HepG2 (cell line): ENCODE data around the gene TSSK3. TPM values are rescaled to one million over a fixed set of nuclear protein-coding genes. Genes with fewer than 3 reads are reported as not detected.

ENCODE experiments used
- ARID5B ChIP-seq: IDR thresholded peaks from 2 replicates; pipeline ENCODE4 v1.4.0; 2020; ENCODE audit warnings: mild to moderate bottlenecking, missing genetic modification reagents
- ATF4 ChIP-seq, 2 experiments: fragments of 450-650 bp in 1 of 2; sonication (generic) in 1 of 2; formaldehyde crosslinking; IDR thresholded peaks; 2 replicates each; pipeline versions ENCODE4 v1.5.0 to v1.8.0; 2020 to 2022; ENCODE audit warnings: mild to moderate bottlenecking in 1 of 2, missing genetic modification reagents in 1 of 2
- DDIT3 ChIP-seq: sonication (generic); formaldehyde crosslinking; IDR thresholded peaks from 2 replicates; pipeline ENCODE4 v1.4.0; 2020; ENCODE audit warnings: mild to moderate bottlenecking, missing genetic modification reagents
- NFRKB ChIP-seq: fragments of 450-650 bp; IDR thresholded peaks from 2 replicates; pipeline ENCODE4 v1.6.1; 2017
- REST ChIP-seq, 2 experiments: IDR thresholded peaks; 2 replicates each; pipeline ENCODE4 v1.6.1; 2011 to 2012; ENCODE audit warnings: low read length in 2 of 2, borderline replicate concordance in 1 of 2, low read depth in 1 of 2, mild to moderate bottlenecking in 1 of 2, moderate library complexity in 1 of 2
- SNRNP70 ChIP-seq: fragments of 200-400 bp; formaldehyde crosslinking; IDR thresholded peaks from 2 replicates; pipeline ENCODE4 v1.6.1; 2017; ENCODE audit warnings: mild to moderate bottlenecking, low read depth, low read length, moderate library complexity
- TBL1XR1 ChIP-seq: fragments of 150-350 bp; IDR thresholded peaks from 2 replicates; pipeline ENCODE4 v1.6.1; 2014; ENCODE audit warnings: borderline replicate concordance, low read length; ENCODE audit not compliant: partially characterized antibody
- ZBED4 ChIP-seq: sonication (generic); formaldehyde crosslinking; IDR thresholded peaks from 2 replicates; pipeline ENCODE4 v1.4.0; 2020; ENCODE audit warnings: missing genetic modification reagents, borderline replicate concordance
- ZBTB7B ChIP-seq: sonication (generic); formaldehyde crosslinking; IDR thresholded peaks from 2 replicates; pipeline ENCODE4 v1.4.0; 2020; ENCODE audit warnings: missing genetic modification reagents
- ZFP90 ChIP-seq: sonication (generic); formaldehyde crosslinking; IDR thresholded peaks from 2 replicates; pipeline ENCODE4 v1.8.0; 2022; ENCODE audit warnings: missing genetic modification reagents, mild to moderate bottlenecking, inconsistent platforms, borderline replicate concordance
- ZIK1 ChIP-seq: sonication (generic); formaldehyde crosslinking; IDR thresholded peaks from 2 replicates; pipeline ENCODE4 v1.5.0; 2020; ENCODE audit warnings: mild to moderate bottlenecking, low read depth, missing genetic modification reagents, borderline replicate concordance
- ZNF18 ChIP-seq: sonication (generic); formaldehyde crosslinking; IDR thresholded peaks from 2 replicates; pipeline ENCODE4 v1.8.0; 2022; ENCODE audit warnings: mild to moderate bottlenecking, missing genetic modification reagents; ENCODE audit not compliant: insufficient replicate concordance
- ZNF772 ChIP-seq: sonication (generic); formaldehyde crosslinking; IDR thresholded peaks from 2 replicates; pipeline ENCODE4 v1.5.0; 2020; ENCODE audit warnings: mild to moderate bottlenecking, missing genetic modification reagents
- polyA plus RNA-seq, 8 experiments: library from polyadenylated mRNA; depleted of rRNA in 3 of 8; stranded (reverse) in 7 of 8; unstranded in 1 of 8; fragments of >200 nt; fragmentation: Illumina TruSeq in 4 of 8; extraction: Trizol in 4 of 8; gene quantifications; 2 replicates each; pipeline versions ENCODE4 v1.2.1 to v1.2.3, GENCODE V29; 2011 to 2016; ENCODE audit warnings: low read depth in 4 of 8, missing spikeins in 1 of 8, mixed read lengths in 1 of 8; ENCODE audit not compliant: insufficient read depth in 1 of 8
- total RNA-seq, 5 experiments: library from RNA; depleted of rRNA; stranded (reverse); fragments of >200 nt; fragmentation: Illumina TruSeq; extraction: Trizol; gene quantifications; 2 replicates each; pipeline ENCODE4 v1.2.3, GENCODE V29; 2016; ENCODE audit warnings: low read depth in 1 of 5

TSSK3 gene
- total and polyA plus RNA-seq, 2 of the 13 experiments (the other 11 are each of a cell fraction or from before 2014, with no cell fraction given) = 1.0 to 1.1 TPM

GRCh38 chr1:32334864-32335534 lies 27.3 kb upstream of the TSSK3 start (continued):
- TF ChIP-seq ZBED4 (CRISPR knock-in tag) (0 out of 2 replicates have a peak, but pooled peaks have one; percentile 21), ZNF18 (CRISPR knock-in tag) (no peak), ZNF772 (CRISPR knock-in tag) (no peak), ATF4 (CRISPR knock-in tag; IDR thresholded peaks at IDR 0.05) (no peak), TBL1XR1 (no peak), SNRNP70 (no peak), ZIK1 (CRISPR knock-in tag) (no peak), NFRKB (no peak), DDIT3 (no peak), ARID5B (CRISPR knock-in tag) (peak; percentile 32; the same call in 1 of the 2 replicates), ZFP90 (CRISPR knock-in tag) (0 out of 2 replicates have a peak, but pooled peaks have one; percentile 10), ZBTB7B (CRISPR knock-in tag) (peak; percentile 60), REST (IDR thresholded peaks at IDR 0.05; ENCODE audit: borderline replicate concordance in 1 of 2, low read depth in 1 of 2, low read length in 2 of 2) (no peak)
